Measurements from ENCODE around the gene SRP9.
"Not testable (repeated sequence)": the region's sequence is repeated elsewhere in the genome, so short reads cannot be mapped to it uniquely, and the experiment has no call there.

SRP9 gene

GRCh38 chr1:225817611-225818061, 40.0 kb downstream of the SRP9 start:
- DNase-seq = peak; percentile 50

- DNase-seq = no peak
Measured at GRCh38 chr1:225818229-225818628, 40.6 kb downstream of the SRP9 start.

GRCh38 chr1:225819346-225820192, 41.9 kb downstream of the SRP9 start:
- no peak for DNase-seq

GRCh38 chr1:225820522-225821120, 43.0 kb downstream of the SRP9 start:
- no peak for DNase-seq

- DNase-seq = no peak
Measured at GRCh38 chr1:225822655-225823403, 45.2 kb downstream of the SRP9 start.

- no peak for DNase-seq
Measured at GRCh38 chr1:225823811-225824261, 46.2 kb downstream of the SRP9 start.

GRCh38 chr1:225824533-225824941, 46.9 kb downstream of the SRP9 start:
- peak; percentile 80 for DNase-seq

- DNase-seq = peak; percentile 39
Measured at GRCh38 chr1:225825078-225825477, 47.5 kb downstream of the SRP9 start.

- DNase-seq = no peak
Measured at GRCh38 chr1:225825607-225826007, 48.0 kb downstream of the SRP9 start.

- no peak for DNase-seq
Measured at GRCh38 chr1:225827076-225827475, 49.5 kb downstream of the SRP9 start.

GRCh38 chr1:225828706-225829345, 51.2 kb downstream of the SRP9 start:
- no peak for DNase-seq

- no peak for DNase-seq
Measured at GRCh38 chr1:225830841-225831240, 53.2 kb downstream of the SRP9 start.

GRCh38 chr1:225834417-225835329, 57.0 kb downstream of the SRP9 start:
- no peak for DNase-seq

GRCh38 chr1:225835856-225836255, 58.2 kb downstream of the SRP9 start:
- no peak for DNase-seq

- DNase-seq = not testable (repeated sequence)
Measured at GRCh38 chr1:225836296-225836695, 58.7 kb downstream of the SRP9 start.

- DNase-seq = no peak
Measured at GRCh38 chr1:225838793-225839192, 61.2 kb downstream of the SRP9 start.
